Thyroid gland (tissue), 4 donors: ENCODE data around the gene CACNA1E. TPM values are rescaled to one million over a fixed set of nuclear protein-coding genes. Genes with fewer than 3 reads are reported as not detected.

Source experiments
- DNase-seq, 2 donors: peaks; one replicate each; pipeline ENCODE4 v3.0.0-alpha.2; 2019
- H3K27ac ChIP-seq, 3 donors: fragments of 200-600 bp; sonication (generic); 1 replicate in 2 of 3; 2 replicates in 1 of 3; pipeline ENCODE4 v1.5.1; 2016 to 2019; ENCODE audit warnings: mild to moderate bottlenecking in 1 of 3, moderate library complexity in 1 of 3
- H3K27me3 ChIP-seq: fragments of 200-600 bp; sonication (generic); one replicate; pipeline ENCODE4 v1.5.1; 2019
- H3K36me3 ChIP-seq, 2 donors: fragments of 200-600 bp; sonication (generic); one replicate each; pipeline ENCODE4 v1.5.1; 2016 to 2019
- H3K4me1 ChIP-seq, 2 donors: fragments of 200-600 bp; sonication (generic); one replicate each; pipeline ENCODE4 v1.5.1; 2017 to 2019
- H3K4me3 ChIP-seq, 3 donors: fragments of 200-600 bp; sonication (generic); replicated peaks in 1 of 3; 1 replicate in 2 of 3; 2 replicates in 1 of 3; pipeline ENCODE4 v1.5.1; 2016; ENCODE audit warnings: mild to moderate bottlenecking in 1 of 3
- H3K9me3 ChIP-seq: fragments of 200-600 bp; sonication (generic); one replicate; pipeline ENCODE4 v1.5.1; 2017
- CTCF ChIP-seq, 6 experiments: fragments of 200-600 bp in 3 of 6; fragments of 450-650 bp in 3 of 6; sonication (generic) in 3 of 6; IDR thresholded peaks; one replicate each; pipeline ENCODE4 v1.5.1; 2016 to 2019; ENCODE audit warnings: antibody characterized with exemption in 6 of 6, mild to moderate bottlenecking in 2 of 6, inconsistent platforms in 1 of 6, moderate library complexity in 1 of 6
- POLR2A ChIP-seq, 2 donors: fragments of 450-650 bp; IDR thresholded peaks; one replicate each; pipeline ENCODE4 v1.6.1; 2017; ENCODE audit warnings: antibody characterized with exemption in 2 of 2, mild to moderate bottlenecking in 2 of 2, moderate library complexity in 1 of 2
- WGBS, 2 donors: methylation state at CpG; one replicate each; pipeline ENCODE4 v1.1.5; 2017; 5-methylcytosine and 5-hydroxymethylcytosine counted together
- intact Hi-C: fragments of 100-400 bp; cut with DNase I; formaldehyde crosslinking; loops from one replicate; pipeline ENCODE4 v1.15.1; 2023
- total RNA-seq, 4 donors: library from RNA; depleted of rRNA; stranded (reverse); fragments of >200 nt; gene quantifications; one replicate each; pipeline ENCODE4 v1.2.3, GENCODE V29; 2016

The CACNA1E gene
- total RNA-seq, 4 donors from 2014 or later = under 0.01 to 0.46 (median 0.15) TPM

DNA sequence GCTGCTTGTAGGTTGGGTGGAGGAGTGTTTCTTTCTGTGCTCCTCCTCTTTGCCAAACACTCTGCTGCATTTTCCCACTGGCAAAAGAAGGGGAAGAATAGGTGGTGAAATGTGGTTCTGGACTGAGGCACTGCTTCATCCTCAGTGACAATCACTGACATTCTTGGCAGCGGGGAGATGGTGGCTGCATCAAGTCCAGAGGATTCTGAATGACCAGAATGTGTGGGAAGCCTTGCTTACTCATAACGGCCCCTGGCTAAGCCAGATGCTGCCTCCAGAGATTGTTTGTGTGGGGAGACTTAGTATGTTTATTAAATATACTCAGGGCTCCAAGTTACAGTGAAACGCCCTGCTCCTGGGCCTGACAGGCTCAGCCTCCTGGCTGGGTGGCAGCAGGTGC, 160.3 kb downstream of the CACNA1E start:
- Histone ChIP-seq H3K36me3 (no peaks in the 10 kb centered on the region), H3K9me3 (no peaks in the 10 kb centered on the region), H3K4me1 (no peaks in the 10 kb centered on the region), H3K27ac (no peak overlapping the region), H3K4me3 (no peak overlapping the region), H3K27me3 (no peaks in the 10 kb centered on the region)
- no peak for DNase-seq
- TF ChIP-seq POLR2A (IDR thresholded peaks at IDR 0.05) (no peak), CTCF (IDR thresholded peaks at IDR 0.05) (no peak)
- intact Hi-C loops = no loop called here
- whole genome bisulfite sequencing, 2 donors = 38 to 83% methylated on average over 3 of the region's 3 CpGs

DNA sequence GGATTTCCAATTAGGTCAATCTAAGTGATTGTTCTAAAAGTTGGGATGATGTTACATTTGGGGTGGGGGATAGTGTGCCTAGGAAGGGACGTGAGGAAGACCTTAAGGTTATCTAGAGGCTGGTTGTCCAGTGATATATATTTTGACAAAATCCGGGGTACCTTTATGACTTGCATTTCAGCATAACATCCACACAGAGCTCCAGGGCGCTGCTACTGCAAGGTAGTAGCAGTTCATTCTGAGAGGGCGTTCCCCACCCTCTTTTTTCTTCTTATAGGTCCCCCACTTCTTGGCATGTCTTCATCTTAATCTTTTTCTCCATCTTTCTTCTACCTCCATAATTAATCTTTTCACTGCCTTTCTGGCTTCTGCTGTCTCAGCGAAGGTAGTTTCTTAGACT, 161.9 kb downstream of the CACNA1E start:
- intact Hi-C loops = no loop called here
- no peak for DNase-seq
- 82 to 88% methylated on average over 5 of the region's 5 CpGs for WGBS, 2 donors

DNA sequence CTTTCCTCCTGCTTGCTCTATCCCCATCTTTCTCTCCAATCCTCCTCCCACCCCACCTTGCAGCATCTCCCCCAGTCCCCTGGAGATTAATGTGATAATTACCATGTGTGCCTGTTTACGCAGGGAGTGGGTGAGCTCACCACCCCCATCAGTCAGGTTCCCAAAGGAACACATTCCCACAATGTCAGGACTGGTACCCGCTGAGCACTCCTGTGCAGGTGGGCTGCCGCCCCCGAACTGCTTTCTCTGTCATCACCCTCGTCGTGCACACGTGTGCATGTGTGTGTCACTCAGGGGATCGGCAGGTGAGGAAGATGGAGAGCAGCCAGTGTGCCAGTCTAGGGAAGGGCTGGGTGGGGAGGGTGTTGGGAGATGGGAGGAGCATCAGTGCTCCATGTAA, 163.4 kb downstream of the CACNA1E start:
- no peak overlapping the region for H3K4me3 ChIP-seq
- H3K9me3 ChIP-seq = no peaks in the 10 kb centered on the region
- no peak for TF ChIP-seq POLR2A (IDR thresholded peaks at IDR 0.05)
- TF ChIP-seq CTCF (IDR thresholded peaks at IDR 0.05) = no peak
- intact Hi-C loops = no loop called here
- no peak for DNase-seq
- no peak overlapping the region for H3K27ac ChIP-seq
- H3K4me1 ChIP-seq = no peaks in the 10 kb centered on the region
- H3K27me3 ChIP-seq = no peaks in the 10 kb centered on the region
- WGBS, 2 donors = 82 to 87% methylated on average over 8 of the region's 8 CpGs
- H3K36me3 ChIP-seq = no peaks in the 10 kb centered on the region

More for the DNA sequence above, 161.9 kb downstream of the CACNA1E start:
- TF ChIP-seq POLR2A (IDR thresholded peaks at IDR 0.05) = no peak
- no peak overlapping the region for H3K4me3 ChIP-seq
- H3K9me3 ChIP-seq = no peaks in the 10 kb centered on the region
- H3K27ac ChIP-seq = no peak overlapping the region
- H3K27me3 ChIP-seq = no peaks in the 10 kb centered on the region
- H3K4me1 ChIP-seq = no peaks in the 10 kb centered on the region
- H3K36me3 ChIP-seq = no peaks in the 10 kb centered on the region

GRCh38 chr1:181647314-181648035, 164.2 kb downstream of the CACNA1E start:
- Histone ChIP-seq H3K27me3 (no peaks in the 10 kb centered on the region), H3K36me3 (no peaks in the 10 kb centered on the region), H3K4me1 (no peaks in the 10 kb centered on the region), H3K9me3 (no peaks in the 10 kb centered on the region), H3K4me3 (no peak overlapping the region), H3K27ac (no peak overlapping the region)
- intact Hi-C loops = no loop called here
- no peak for TF ChIP-seq POLR2A (IDR thresholded peaks at IDR 0.05)
- no peak for TF ChIP-seq CTCF (IDR thresholded peaks at IDR 0.05)
- DNase-seq = peak; percentile 7 to 26
- 23 to 34% methylated on average over 11 of the region's 11 CpGs for WGBS, 2 donors

GRCh38 chr1:181651276-181651675, 168.0 kb downstream of the CACNA1E start:
- Histone ChIP-seq H3K4me1 (no peaks in the 10 kb centered on the region), H3K9me3 (no peaks in the 10 kb centered on the region), H3K27me3 (no peaks in the 10 kb centered on the region), H3K36me3 (no peaks in the 10 kb centered on the region), H3K4me3 (no peak overlapping the region), H3K27ac (no peak overlapping the region)
- 62 to 89% methylated on average over 1 of the region's 1 CpG for WGBS, 2 donors
- intact Hi-C loops = no loop called here
- DNase-seq = no peak
- TF ChIP-seq POLR2A (IDR thresholded peaks at IDR 0.05) (no peak), CTCF (IDR thresholded peaks at IDR 0.05) (no peak)
